ENCODE measurements around the gene TMEM266.

DNA sequence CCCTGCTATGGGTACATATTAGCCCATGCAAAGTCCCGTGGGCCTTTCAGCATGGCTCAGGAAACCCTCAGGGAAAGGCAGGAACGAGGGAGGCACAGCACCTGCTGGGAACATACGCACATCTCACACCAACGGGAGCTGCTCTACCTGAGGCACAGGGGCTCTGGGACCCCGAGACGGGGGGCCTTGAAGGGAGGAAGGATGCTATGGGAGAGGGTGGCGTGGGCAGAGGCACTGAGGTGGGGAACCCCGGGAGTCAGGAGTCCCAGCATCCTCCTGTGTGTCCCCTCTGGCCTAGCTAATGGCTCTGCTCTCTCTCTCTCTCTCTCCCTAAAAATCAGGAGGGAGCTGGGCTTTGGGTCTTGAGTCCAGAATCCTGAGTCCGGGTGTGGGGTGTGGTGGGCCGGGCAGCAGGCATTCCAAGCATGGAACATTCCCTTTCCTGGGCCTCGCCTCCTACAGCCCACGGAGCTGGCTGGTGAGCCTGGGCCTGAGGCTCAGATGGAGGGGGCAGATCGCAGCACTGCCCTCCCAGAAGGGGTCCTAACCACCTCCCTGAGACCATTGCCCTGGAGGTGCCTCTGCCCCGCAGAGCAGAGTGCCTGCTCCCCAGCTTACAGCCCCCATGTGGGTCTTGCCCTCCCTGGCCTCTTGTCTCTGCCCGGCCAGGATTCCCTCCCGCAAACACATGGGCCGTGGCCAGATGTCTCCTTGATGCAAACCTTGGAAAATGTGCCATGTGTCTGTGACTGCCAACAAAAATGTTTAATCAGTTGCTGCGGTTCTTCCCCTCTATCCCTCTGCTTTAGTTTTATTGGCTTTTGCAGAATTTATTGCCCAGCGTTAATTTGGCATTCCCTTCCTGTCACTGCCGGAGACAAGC, 101.6 kb downstream of the TMEM266 start:
- TF ChIP-seq, protein P1, sequence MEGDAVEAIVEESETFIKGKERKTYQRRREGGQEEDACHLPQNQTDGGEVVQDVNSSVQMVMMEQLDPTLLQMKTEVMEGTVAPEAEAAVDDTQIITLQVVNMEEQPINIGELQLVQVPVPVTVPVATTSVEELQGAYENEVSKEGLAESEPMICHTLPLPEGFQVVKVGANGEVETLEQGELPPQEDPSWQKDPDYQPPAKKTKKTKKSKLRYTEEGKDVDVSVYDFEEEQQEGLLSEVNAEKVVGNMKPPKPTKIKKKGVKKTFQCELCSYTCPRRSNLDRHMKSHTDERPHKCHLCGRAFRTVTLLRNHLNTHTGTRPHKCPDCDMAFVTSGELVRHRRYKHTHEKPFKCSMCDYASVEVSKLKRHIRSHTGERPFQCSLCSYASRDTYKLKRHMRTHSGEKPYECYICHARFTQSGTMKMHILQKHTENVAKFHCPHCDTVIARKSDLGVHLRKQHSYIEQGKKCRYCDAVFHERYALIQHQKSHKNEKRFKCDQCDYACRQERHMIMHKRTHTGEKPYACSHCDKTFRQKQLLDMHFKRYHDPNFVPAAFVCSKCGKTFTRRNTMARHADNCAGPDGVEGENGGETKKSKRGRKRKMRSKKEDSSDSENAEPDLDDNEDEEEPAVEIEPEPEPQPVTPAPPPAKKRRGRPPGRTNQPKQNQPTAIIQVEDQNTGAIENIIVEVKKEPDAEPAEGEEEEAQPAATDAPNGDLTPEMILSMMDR (IDR thresholded peaks at IDR 0.05): no peak
- TF ChIP-seq EP300 (IDR thresholded peaks at IDR 0.05) (no peak), POLR2AphosphoS5 (IDR thresholded peaks at IDR 0.05) (no peak), POLR2A (IDR thresholded peaks at IDR 0.05) (no peak)

Measured in upper lobe of left lung (tissue), 4 donors.